ENCODE measurements around the gene CDH8.
"Not testable (repeated sequence)": the region's sequence is repeated elsewhere in the genome, so short reads cannot be mapped to it uniquely, and the experiment has no call there.

Gene CDH8

DNA sequence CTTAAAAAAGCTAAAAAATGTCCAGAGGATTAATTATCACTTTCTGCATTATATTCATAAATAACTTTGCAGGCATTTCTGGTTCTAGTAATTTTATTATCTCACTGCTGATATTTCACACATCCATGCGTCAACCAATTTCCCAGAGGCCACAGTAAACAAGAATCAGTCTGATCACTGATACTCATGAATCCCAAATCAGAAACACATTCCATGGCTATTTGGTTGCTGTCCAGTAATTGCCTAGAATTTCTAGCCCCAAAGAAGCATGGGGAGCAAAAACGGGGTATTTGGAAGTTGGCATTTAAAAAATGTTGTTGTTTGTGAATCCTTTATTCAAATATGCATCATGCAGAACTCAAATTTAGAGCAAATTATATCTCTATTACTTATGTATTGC lies 244.8 kb downstream of the CDH8 start:
- DNase-seq (ENCODE audit: low read depth in 3 of 3) = no peak

DNA sequence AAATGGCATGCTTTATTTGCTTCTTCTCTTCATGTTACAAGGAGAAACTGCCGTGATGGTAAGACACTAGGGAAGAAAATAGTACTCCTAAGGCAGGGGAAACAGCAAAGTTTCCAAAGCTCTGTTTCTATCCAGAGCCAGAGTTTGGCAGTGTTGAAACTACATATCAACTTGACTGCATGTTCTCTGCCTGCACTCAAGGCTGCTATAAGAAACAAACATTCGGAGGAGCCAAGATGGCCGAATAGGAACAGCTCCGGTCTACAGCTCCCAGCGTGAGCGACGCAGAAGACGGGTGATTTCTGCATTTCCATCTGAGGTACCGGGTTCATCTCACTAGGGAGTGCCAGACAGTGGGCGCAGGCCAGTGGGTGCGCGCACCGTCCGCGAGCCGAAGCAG lies 254.4 kb downstream of the CDH8 start:
- not testable (repeated sequence) for DNase-seq (ENCODE audit: low read depth in 3 of 3)

DNA sequence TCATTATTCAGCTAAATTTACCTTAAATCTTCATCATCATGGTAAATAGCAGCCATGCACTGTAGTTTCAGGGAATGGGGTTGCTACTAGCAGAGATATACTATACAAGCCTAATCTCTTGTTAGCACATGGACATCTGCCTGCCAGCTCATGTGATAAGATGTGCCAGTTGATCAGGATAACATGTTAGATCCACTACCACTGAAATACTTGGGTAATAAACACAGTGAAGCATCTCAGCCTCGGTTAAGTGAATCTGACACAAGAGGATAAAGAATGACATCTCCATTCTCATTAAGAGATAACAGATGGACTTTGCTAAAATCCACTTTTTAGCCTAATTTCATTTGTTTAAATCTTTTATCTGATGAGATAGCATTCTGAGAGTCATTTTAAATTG lies 256.1 kb downstream of the CDH8 start:
- DNase-seq (ENCODE audit: low read depth in 3 of 3) = no peak

DNA sequence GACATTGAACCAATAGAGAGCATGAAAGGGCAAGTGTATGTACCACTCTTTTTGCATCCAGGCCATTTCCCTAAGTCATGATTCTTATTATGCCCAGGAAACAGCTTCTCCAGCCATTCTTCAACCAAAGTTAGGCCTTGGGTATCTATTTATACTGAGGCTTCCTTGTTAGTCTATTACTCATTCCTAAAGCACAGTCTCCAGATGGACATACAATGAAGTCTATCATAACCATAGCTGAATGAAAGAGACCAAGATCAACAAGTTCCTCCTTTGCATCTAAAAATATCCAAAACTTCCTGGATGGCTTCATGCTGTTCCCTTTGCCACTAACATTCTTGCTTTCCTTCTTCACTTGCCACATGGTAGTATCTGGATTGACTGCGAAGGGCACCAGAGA lies 265.9 kb downstream of the CDH8 start:
- no peak for DNase-seq (ENCODE audit: low read depth in 3 of 3)

DNA sequence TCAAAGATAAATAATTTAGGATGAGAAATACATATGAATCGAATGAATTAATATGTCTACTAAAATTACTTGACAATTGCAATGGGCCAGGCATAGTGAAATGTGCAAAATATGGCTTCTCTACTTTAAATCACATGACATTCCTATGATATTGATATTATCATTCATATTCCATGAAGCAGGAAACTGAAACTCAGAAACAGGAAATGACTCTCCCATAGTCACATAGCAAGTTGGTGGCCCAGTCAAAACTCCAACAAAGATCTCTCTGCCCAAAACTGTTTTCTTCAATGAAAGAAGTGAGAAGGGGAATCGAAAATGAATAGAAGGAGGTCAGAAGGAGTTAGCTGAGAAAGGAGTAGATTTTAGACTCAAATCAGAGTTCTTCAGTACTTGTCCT lies 272.2 kb downstream of the CDH8 start:
- no peak for DNase-seq (ENCODE audit: low read depth in 3 of 3)

DNA sequence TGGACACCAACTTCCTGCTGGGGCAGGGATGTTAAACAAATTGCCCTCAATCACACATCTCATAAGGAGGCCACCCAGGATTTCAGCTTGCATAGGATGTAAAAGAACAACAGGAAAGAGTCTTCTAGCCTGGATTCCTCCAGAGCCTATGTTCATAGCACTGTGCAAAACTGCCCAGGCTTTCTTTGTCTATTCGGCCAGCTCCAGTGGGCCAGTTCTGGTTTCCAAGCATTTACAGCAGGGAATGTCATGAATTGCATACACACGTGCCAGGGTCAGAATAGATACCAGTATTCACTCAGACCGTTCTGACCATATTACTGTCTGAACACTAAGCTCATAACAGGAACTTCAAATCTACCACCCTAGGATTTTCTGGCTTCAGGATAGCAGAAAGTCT lies 273.2 kb downstream of the CDH8 start:
- DNase-seq (ENCODE audit: low read depth in 3 of 3) = no peak

DNA sequence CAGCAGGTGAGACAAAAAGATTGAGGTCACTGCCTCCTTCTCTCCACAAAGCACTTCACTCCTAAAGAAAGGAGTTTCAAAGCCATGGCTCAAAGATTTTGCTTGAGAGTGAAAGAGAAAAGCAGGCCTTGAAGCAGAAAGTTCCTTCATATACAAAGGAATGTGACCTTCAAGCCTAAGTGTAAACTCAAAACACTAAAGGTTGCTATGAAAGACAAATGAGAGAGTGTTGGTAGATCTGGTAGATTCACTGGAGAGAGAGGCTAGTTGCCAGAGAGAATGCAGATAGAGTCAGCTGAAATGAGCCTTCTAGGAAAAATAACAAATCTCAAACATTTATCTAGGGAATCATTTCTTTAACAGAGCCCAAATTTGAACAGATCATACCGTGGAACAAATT lies 305.2 kb downstream of the CDH8 start:
- DNase-seq (ENCODE audit: low read depth in 3 of 3) = no peak

DNA sequence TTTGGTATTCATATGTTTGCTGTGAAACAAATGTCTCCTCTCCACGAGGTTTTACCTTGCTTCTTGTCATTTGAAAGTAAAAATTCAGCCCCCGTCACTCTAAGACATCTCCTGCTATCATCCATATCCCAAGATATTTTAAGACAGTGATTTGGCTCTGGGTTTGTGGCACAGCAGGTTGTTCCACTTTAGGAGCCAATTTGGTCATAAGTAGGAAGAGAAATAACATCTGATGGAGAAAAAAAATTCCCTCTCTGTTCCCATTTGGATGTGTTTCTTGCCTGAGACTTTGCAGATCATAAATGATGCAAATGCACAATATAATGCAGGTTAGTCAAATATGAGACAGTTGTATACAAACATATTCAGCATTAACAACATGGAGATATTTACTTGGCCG lies 309.5 kb downstream of the CDH8 start:
- no peak for DNase-seq (ENCODE audit: low read depth in 3 of 3)

DNA sequence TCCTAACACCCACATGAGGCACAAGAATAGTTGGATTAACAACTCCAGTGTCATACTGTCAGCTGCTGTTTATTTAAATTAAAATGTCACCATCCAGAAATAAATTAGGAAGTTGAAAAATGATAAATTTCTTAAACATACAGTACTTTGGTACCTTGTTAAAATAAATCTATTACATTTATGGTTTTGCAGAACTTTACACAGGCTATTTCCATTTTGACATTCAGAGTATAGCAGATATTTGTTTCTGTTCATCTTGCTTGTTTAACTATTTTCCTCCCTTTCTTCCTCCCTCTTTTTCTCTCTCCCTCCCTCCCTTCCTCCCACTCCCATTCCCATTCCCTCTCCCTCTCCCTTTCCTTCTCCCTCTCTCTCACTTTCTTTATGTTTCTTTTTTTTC lies 310.1 kb downstream of the CDH8 start:
- no peak for DNase-seq (ENCODE audit: low read depth in 3 of 3)

DNA sequence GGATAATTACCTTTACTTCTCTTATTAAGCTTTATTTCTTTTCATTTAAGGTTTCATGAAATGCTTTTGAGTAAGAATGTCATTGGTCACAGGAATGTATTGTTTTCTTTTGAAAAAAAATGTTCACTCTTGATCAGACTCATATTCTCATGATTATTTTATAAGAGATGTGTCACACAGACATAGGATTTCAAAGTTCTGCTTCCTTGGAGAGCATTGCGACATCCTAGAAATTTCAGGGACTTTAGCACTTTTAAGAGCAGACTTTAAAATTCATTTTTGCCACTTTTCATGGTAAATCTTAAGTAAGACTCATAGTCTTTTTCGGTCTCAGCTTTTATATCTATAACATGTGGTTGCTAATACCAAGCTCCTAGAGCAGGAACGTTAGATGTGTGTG lies 314.7 kb downstream of the CDH8 start:
- no peak for DNase-seq (ENCODE audit: low read depth in 3 of 3)

DNA sequence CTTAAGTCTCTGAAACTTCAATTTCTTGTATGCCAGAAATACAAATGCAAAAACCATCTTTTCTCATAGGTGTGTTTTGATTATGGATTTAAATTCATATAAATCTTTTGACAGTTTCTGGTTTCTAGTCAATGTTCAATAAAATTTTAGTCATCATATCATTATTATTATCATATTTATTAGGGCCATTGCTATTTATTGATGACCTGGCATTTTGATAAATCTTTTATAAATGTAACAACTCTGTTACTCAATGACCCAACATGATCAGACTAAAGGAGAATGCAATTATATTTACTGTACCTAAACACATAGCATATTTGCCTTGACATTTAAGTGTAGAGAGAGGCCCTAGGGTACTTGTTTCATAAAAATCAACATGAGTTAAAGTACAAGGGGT lies 320.8 kb downstream of the CDH8 start:
- DNase-seq (ENCODE audit: low read depth in 3 of 3) = no peak

DNA sequence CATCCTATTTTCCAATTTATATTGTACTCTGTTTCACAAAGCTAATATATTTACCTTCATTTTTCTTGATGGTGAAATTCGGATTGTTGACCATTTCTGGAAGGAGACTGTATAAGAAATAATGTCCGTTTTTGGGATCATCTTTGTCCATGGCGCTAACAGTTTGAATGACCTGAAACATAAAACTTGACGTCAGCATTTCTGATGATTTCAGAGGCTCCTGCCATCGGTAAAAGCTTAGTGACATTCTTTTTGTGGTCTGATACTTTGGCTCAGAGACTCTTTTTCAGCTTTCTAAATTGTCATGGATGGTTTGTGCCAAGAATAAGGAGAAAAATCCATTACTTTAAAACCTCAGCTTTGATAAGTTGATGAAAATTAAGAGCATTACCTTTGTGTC lies 322.5 kb downstream of the CDH8 start:
- DNase-seq (ENCODE audit: low read depth in 3 of 3) = no peak

DNA sequence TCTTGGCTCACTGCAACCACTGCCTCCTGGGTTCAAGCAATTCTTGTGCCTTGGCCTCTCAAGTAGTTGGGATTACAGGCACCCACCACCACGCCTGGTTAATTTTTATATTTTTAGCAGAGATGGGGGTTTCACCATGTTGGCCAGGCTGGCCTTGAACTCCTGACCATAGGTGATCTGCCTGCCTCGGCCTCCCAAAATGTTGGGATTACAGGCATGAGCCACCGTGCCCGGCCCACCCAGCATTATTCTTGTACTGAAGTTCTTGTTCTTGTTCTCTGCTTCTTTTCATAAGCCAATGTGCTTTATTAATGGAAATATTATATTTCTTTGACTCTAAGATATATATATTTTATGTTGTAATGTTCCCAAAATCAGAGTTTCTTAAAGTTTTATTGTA lies 336.6 kb downstream of the CDH8 start:
- not testable (repeated sequence) for DNase-seq (ENCODE audit: low read depth in 3 of 3)

DNA sequence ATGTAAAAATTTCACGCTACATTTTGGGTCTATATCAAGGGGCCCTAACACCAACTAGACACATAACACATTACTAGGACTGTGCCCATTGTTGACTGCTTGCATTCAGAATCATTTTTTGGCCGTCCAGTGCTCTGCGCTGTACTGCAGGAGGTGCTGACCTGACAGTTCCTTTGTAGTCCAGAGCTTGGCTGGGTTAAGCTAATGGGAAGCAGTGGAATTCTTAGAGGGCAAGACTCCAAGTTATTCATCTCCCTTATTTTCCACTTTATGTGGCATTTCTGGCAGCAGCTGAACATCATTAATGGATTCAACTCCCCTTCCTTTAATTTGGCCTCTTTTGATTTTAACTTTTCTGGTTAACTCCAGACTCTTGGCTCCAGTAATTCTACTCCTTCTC lies 351.7 kb downstream of the CDH8 start:
- no peak for DNase-seq (ENCODE audit: low read depth in 3 of 3)

DNA sequence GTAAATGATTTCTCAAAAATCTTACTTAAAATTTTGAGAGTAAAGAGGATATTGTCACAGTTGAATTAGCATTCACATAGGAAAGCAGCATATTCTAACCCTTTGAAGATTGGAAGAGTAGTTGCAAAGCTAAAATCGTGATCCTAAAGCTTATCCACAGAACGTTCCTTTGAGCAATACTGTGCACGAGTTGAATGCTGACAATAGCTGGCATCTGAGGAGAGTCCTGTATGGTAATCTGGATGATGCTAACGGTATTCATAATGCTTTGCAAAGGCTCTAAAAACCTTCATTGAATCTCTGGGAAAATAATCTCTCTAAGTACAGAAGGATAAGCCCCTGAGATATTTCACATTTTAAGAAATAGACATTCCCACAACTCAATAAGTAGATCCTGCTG lies 354.6 kb downstream of the CDH8 start:
- no peak for DNase-seq (ENCODE audit: low read depth in 3 of 3)

DNA sequence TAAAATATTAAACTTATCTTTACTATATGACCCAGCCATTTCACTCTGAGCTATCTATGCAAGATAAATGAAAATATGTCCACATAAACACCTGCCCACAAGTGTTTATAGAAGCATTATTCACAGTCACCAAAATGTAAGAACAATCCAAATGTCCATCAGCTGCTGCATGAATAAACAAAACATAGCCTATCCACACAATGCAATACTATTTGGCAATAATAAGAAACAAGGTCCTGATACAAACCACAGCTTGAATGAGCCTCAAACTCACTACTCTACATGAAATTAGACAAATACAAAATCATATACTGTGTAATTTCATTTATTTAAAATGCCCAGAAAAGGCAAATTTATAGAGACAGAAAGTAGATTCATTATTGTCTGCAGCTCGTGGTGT lies 355.1 kb downstream of the CDH8 start:
- no peak for DNase-seq (ENCODE audit: low read depth in 3 of 3)

DNA sequence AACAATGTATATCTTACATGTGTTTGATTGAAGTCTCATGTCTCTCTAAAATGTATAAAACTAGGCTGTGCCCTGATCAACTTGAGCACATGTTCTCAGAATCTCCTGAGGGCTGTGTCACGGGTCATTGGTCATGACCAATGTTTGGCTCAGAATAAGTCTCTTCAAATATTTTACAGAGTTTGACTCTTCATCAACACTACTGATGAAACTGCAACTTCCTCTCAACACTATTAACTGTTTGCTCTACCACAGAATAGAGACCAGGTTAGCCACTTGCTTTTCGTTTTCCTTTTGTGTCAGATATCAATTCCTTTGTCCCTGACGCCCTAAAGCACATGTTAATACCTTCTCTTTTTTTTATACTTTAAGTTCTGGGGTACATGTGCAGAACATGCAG lies 358.1 kb downstream of the CDH8 start:
- DNase-seq (ENCODE audit: low read depth in 3 of 3) = no peak

DNA sequence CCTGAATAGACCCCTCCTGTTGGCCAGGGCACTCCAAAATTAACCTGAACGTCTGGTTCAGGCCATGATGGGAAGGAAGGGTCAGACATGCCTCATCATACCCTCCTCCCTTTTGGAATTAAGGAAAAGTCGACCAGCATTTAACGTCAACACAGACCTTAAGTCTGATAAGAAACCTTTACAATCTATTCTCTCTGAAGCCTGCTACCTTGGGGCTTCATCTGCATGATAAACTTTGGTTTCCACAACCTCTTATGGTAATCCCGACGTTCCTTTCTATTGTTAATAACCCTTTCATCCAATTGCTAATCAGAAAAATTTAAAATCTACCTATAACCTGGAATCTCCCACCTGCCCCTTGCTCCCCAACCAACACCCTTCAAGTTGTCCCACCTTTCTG lies 358.5 kb downstream of the CDH8 start:
- DNase-seq (ENCODE audit: low read depth in 3 of 3) = no peak

DNA sequence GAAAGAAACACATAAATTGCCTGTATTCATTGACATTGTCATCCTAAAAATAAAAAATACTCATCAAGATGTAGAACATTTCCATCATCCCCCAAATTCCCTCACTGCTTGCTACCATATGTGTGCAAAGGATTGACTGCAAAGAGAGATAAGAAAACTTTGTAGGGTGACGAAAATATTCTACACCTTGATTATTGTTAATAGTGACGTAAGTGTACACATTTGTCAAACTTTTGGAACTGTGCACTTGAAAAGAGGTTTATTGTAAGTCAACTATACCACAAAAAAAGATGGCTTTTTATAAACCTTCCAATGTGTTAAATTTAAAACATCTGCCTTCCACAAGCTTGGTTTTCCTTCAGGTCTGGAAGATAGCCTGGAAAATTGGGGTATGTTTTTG lies 359.5 kb downstream of the CDH8 start:
- no peak for DNase-seq (ENCODE audit: low read depth in 3 of 3)

DNA sequence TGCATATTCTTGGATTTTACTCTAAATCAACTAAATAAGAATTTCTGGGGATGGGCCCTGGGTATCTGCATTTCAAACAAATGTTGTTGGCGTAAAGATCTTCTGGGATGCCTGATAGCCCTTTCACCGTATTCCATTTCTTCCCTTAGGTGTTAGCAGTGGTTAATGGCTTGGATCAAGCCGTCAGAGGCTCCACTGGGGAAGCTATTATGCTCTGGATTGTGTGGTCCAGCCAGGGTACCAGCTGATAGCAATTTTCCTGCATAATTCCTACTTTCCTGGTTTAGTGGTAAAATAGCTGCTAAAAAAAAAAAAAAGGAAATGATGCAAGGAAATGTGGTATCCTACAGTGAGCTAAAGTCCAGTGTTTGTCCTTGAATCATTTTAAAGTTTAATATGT lies 365.1 kb downstream of the CDH8 start:
- DNase-seq (ENCODE audit: low read depth in 3 of 3) = no peak

DNA sequence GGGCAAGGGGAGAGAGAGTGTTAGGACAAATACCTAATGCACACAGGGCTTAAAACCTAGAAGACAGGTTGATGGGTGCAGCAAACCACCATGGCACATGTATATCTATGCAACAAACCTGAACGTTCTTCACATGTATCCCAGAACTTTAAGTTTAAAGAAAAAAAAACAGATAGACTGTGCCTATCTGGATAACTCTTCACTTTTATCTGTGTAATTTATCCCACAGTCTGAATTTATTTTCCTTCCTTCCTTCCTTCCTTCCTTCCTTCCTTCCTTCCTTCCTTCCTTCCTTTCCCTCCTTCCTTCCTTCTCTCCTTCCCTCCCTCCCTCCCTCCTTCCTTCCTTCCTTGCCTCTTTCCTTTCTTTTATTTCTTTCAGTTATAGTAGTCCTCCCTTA lies 370.7 kb downstream of the CDH8 start:
- DNase-seq (ENCODE audit: low read depth in 3 of 3) = no peak

DNA sequence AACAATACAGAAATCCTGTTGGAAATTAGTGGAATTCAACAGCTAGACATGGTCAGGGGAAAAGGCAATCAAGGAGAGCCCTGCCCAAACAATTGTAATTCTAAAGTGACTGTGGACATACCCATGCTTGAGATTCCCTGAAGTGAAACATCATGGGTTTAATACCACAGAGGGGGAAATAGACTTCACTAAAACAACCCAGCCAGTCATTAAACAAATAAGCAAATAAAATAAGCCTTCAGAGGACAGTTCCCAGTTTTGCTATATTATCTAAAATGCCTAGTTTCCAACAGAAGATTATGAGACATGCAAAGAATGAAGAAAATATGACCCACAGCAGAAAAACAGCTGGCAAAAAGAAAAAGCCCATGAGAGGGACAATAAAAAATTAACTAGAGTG lies 376.3 kb downstream of the CDH8 start:
- no peak for DNase-seq (ENCODE audit: low read depth in 3 of 3)

DNA sequence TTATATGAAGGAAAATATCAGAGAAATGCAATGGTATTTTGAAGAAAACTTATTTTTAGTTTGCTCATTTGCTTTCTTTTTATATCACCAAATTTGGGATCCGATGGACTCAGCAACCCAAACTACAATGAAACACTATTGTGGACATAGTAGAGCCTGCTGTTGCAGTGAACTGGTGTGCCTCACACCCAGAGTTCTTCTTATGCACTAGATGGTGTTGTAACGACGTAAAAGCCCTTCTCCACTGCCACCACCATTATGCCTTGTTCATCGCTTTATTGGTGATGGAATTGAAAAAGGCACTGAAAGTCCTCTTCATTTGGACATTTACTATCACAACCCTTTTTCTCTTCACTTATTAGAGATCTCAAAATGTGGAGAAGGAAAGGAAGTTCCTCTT lies 381.3 kb downstream of the CDH8 start:
- DNase-seq (ENCODE audit: low read depth in 3 of 3) = no peak

DNA sequence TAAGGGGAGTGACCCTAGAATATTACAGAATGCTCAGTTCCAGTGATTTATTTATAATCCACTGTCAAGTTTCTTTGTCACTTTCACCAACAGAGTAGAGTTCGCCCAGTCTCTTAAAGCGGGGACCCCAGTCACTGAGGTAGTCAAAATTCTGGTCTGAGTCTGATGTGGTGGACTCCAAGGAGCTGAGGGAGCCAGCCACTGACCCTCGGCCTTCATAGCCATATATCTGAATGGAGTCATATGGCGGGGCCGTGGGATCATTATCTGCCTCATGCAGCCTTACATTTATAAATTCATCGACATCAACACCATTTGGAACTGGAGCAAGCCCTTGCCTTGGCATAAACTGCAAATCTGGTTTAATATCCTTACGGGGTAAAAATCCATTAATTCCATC lies 382.7 kb downstream of the CDH8 start:
- no peak for DNase-seq (ENCODE audit: low read depth in 3 of 3)

DNA sequence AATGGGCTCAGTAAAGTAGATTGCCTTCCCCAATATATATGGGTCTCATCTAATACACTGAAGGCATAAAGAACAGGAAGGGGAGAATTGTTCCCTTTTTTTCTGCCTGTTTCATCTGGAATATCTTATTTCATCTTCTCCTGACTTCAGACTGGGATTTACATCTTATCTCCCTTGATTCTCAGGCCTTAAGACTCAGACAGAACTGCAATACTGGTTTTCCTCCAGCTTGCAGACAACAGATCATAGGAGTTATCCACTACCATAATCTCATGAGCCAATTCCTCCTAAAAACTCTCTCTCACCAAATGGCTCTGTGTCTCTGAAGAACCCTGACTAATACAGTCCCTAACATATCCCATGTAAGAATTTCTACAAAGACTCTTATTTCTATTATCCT lies 390.7 kb downstream of the CDH8 start:
- no peak for DNase-seq (ENCODE audit: low read depth in 3 of 3)

Data from stimulated activated CD4-positive, alpha-beta T cell treated with anti-CD3 and anti-CD28 coated beads, TNF-alpha, amount 100 ng/mL, for 24 hours (primary cell).